Fibroblast of lung (primary cell): ENCODE data around the gene TRPM3. TPM values are rescaled to one million over a fixed set of nuclear protein-coding genes. Genes with fewer than 3 reads are reported as not detected.

ENCODE experiments used
- DNase-seq, 2 donors: peaks; one replicate each; pipeline versions ENCODE4 v3.0.0 to v3.0.0-alpha.2; 2010; ENCODE audit warnings: low read depth in 2 of 2
- H2AFZ ChIP-seq: 2 replicates; pipeline ENCODE4 v1.5.1; 2012; ENCODE audit warnings: low read length, control low read depth, inconsistent platforms
- H3K27ac ChIP-seq: 2 replicates; pipeline ENCODE4 v1.5.1; 2011; ENCODE audit warnings: low read length, control low read depth; ENCODE audit not compliant: insufficient read depth
- H3K27me3 ChIP-seq: 2 replicates; pipeline ENCODE4 v1.5.1; 2011; ENCODE audit warnings: mild to moderate bottlenecking, low read length; ENCODE audit not compliant: control insufficient read depth, insufficient read depth
- H3K36me3 ChIP-seq: 2 replicates; pipeline ENCODE4 v1.5.1; 2011; ENCODE audit warnings: low read length; ENCODE audit not compliant: control insufficient read depth, insufficient read depth
- H3K4me1 ChIP-seq: 2 replicates; pipeline ENCODE4 v1.5.1; 2011; ENCODE audit warnings: low read length; ENCODE audit not compliant: control insufficient read depth, insufficient read depth; ENCODE audit errors: extremely low read depth
- H3K4me2 ChIP-seq: 2 replicates; pipeline ENCODE4 v1.5.1; 2011; ENCODE audit warnings: low read length, control low read depth; ENCODE audit not compliant: insufficient read depth; ENCODE audit errors: extremely low read depth
- H3K4me3 ChIP-seq, 4 experiments: fragments of 200-600 bp in 1 of 4; sonication (generic) in 1 of 4; replicated peaks in 1 of 4; 2 replicates each; pipeline ENCODE4 v1.5.1; 2011 to 2016; ENCODE audit warnings: low read length in 4 of 4, low read depth in 3 of 4, mild to moderate bottlenecking in 3 of 4, control low read depth in 2 of 4, inconsistent platforms in 1 of 4, mixed read lengths in 1 of 4; ENCODE audit not compliant: insufficient read depth in 1 of 4; ENCODE audit errors: control extremely low read depth in 1 of 4
- H3K79me2 ChIP-seq: 2 replicates; pipeline ENCODE4 v1.5.1; 2012; ENCODE audit warnings: mild to moderate bottlenecking, low read length, inconsistent platforms; ENCODE audit not compliant: control insufficient read depth, insufficient read depth
- H3K9ac ChIP-seq: 2 replicates; pipeline ENCODE4 v1.5.1; 2011; ENCODE audit warnings: mild to moderate bottlenecking, low read length, control low read depth; ENCODE audit not compliant: insufficient read depth
- H3K9me3 ChIP-seq: 2 replicates; pipeline ENCODE4 v1.5.1; 2012; ENCODE audit warnings: low read depth, low read length; ENCODE audit not compliant: control insufficient read depth, insufficient read depth
- H4K20me1 ChIP-seq: 2 replicates; pipeline ENCODE4 v1.5.1; 2011; ENCODE audit warnings: low read length; ENCODE audit not compliant: control insufficient read depth, insufficient read depth; ENCODE audit errors: extremely low read depth
- EZH2 ChIP-seq: IDR thresholded peaks from 2 replicates; pipeline ENCODE4 v1.5.1; 2012; ENCODE audit warnings: low read length, control low read depth, mild to moderate bottlenecking; ENCODE audit errors: missing control alignments
- polyA plus RNA-seq, 2 donors: library from polyadenylated mRNA; depleted of rRNA in 1 of 2; stranded (reverse) in 1 of 2; unstranded in 1 of 2; fragments of >200 nt; gene quantifications; 2 replicates each; pipeline ENCODE4 v1.2.1, GENCODE V29; 2011 to 2012; ENCODE audit warnings: missing spikeins in 1 of 2
- total RNA-seq: library from RNA; depleted of rRNA; stranded (reverse); fragments of >200 nt; gene quantifications from 2 replicates; pipeline ENCODE4 v1.2.1, GENCODE V29; 2014
- TF ChIP-seq, protein P1 (sequence below), 2 donors: IDR thresholded peaks in 1 of 2; conservative IDR thresholded peaks in 1 of 2; 1 replicate in 1 of 2; 2 replicates in 1 of 2; pipeline ENCODE4 v1.5.1; 2011 to 2012; ENCODE audit warnings: low read length in 2 of 2, control low read depth in 1 of 2, inconsistent platforms in 1 of 2, low read depth in 1 of 2, mild to moderate bottlenecking in 1 of 2

The TRPM3 gene
- total and polyA plus RNA-seq, 2 donors (not counting 1 experiment from before 2014, with no cell fraction given): 0.05 to 0.50 TPM

- Histone ChIP-seq H3K27ac (no peak overlapping the region), H2AFZ (no peak overlapping the region), H3K79me2 (no peaks in the 10 kb centered on the region), H3K36me3 (no peaks in the 10 kb centered on the region), H3K4me1 (no peaks in the 10 kb centered on the region), H3K9ac (no peak overlapping the region), H3K4me2 (peak overlapping the region; percentile 35), H3K4me3 (no peak overlapping the region), H3K9me3 (no peaks in the 10 kb centered on the region), H4K20me1 (no peaks in the 10 kb centered on the region), H3K27me3 (peaks cover 9% of the 10 kb centered on the region)
- TF ChIP-seq EZH2: no peak
- TF ChIP-seq, protein P1, sequence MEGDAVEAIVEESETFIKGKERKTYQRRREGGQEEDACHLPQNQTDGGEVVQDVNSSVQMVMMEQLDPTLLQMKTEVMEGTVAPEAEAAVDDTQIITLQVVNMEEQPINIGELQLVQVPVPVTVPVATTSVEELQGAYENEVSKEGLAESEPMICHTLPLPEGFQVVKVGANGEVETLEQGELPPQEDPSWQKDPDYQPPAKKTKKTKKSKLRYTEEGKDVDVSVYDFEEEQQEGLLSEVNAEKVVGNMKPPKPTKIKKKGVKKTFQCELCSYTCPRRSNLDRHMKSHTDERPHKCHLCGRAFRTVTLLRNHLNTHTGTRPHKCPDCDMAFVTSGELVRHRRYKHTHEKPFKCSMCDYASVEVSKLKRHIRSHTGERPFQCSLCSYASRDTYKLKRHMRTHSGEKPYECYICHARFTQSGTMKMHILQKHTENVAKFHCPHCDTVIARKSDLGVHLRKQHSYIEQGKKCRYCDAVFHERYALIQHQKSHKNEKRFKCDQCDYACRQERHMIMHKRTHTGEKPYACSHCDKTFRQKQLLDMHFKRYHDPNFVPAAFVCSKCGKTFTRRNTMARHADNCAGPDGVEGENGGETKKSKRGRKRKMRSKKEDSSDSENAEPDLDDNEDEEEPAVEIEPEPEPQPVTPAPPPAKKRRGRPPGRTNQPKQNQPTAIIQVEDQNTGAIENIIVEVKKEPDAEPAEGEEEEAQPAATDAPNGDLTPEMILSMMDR (conservative IDR thresholded peaks at IDR 0.05 in 1 of 2, IDR thresholded peaks at IDR 0.05 in 1 of 2; ENCODE audit: low read depth in 1 of 2, low read length in 2 of 2): peak; percentile 60 to 68
- peak; percentile 43 to 74 for DNase-seq
Observed at GRCh38 chr9:70639853-70640814, 481.3 kb downstream of the TRPM3 start.

- H3K9me3 ChIP-seq: no peaks in the 10 kb centered on the region
- peaks cover 3% of the 10 kb centered on the region for H3K27me3 ChIP-seq
- H3K9ac ChIP-seq: no peak overlapping the region
- no peaks in the 10 kb centered on the region for H3K79me2 ChIP-seq
- no peaks in the 10 kb centered on the region for H3K36me3 ChIP-seq
- H3K4me3 ChIP-seq: no peak overlapping the region
- H4K20me1 ChIP-seq: no peaks in the 10 kb centered on the region
- no peaks in the 10 kb centered on the region for H3K4me1 ChIP-seq
- no peak overlapping the region for H2AFZ ChIP-seq
- peak in 1 of 2 donors; percentile 18 for DNase-seq
- H3K27ac ChIP-seq: no peak overlapping the region
- TF ChIP-seq EZH2: no peak
- no peak overlapping the region for H3K4me2 ChIP-seq
Observed at GRCh38 chr9:70635790-70636189, 485.6 kb downstream of the TRPM3 start.

- Histone ChIP-seq H3K9me3 (no peaks in the 10 kb centered on the region), H3K9ac (no peak overlapping the region), H3K4me2 (no peak overlapping the region), H4K20me1 (no peaks in the 10 kb centered on the region), H3K36me3 (no peaks in the 10 kb centered on the region), H3K79me2 (no peaks in the 10 kb centered on the region), H3K4me3 (no peak overlapping the region), H3K27me3 (no peaks in the 10 kb centered on the region), H2AFZ (no peak overlapping the region), H3K4me1 (no peaks in the 10 kb centered on the region), H3K27ac (no peak overlapping the region)
- no peak for DNase-seq
- no peak for TF ChIP-seq EZH2
- TF ChIP-seq, protein P1 (conservative IDR thresholded peaks at IDR 0.05 in 1 of 2, IDR thresholded peaks at IDR 0.05 in 1 of 2; ENCODE audit: low read depth in 1 of 2, low read length in 2 of 2): no peak
Observed at GRCh38 chr9:70634696-70635095, 486.7 kb downstream of the TRPM3 start.
